ENCODE data around the gene CAPRIN1. TPM values are rescaled to one million over a fixed set of nuclear protein-coding genes. Genes with fewer than 3 reads are reported as not detected.

CAPRIN1 gene
- total and polyA plus RNA-seq, 2 of the 8 experiments (the other 6 are each of a cell fraction or from before 2014, with no cell fraction given) = 221 to 317 TPM

GRCh38 chr11:34114014-34114413, 62.5 kb downstream of the CAPRIN1 start (continued):
- TF ChIP-seq HDAC6 (IDR thresholded peaks at IDR 0.05; ENCODE audit: low read depth, low read length) (no peak), SAP30 (IDR thresholded peaks at IDR 0.05; ENCODE audit: insufficient read depth, insufficient replicate concordance, low read length) (no peak), TCF12 (IDR thresholded peaks at IDR 0.05; ENCODE audit: low read depth, low read length) (no peak), SIN3A (conservative IDR thresholded peaks at IDR 0.05 in 1 of 2, IDR thresholded peaks at IDR 0.05 in 1 of 2; ENCODE audit: low read depth in 1 of 2, low read length in 2 of 2) (no peak), SRF (IDR thresholded peaks at IDR 0.05; ENCODE audit: low read depth, low read length) (no peak)
